GM21825 (cell line): ENCODE data around the gene CXCL3.
A peak's percentile ranks its signal among the peaks of the same experiment; 100 is the strongest.
"Not testable (repeated sequence)": the region's sequence is repeated elsewhere in the genome, so short reads cannot be mapped to it uniquely, and the experiment has no call there.

ENCODE experiments used
- ATAC-seq: cut with Tn5 transposase; IDR thresholded peaks from one replicate; pipeline ENCODE4 v1.9.1; 2021; ENCODE audit warnings: mild to moderate bottlenecking, moderate library complexity; ENCODE audit not compliant: unreplicated experiment

Gene CXCL3

GRCh38 chr4:74038425-74039314 is at the start of gene CXCL3:
CXCL3 (minus strand) TSS chr4:74038689; CDS start chr4:74038611, 78 bp downstream.
- peak; percentile 60 for ATAC-seq

GRCh38 chr4:74087481-74087880 is 49.0 kb upstream of the CXCL3 start:
- no peak for ATAC-seq

GRCh38 chr4:74085669-74086068 is 47.2 kb upstream of the CXCL3 start:
- ATAC-seq = no peak

GRCh38 chr4:74084984-74085383 is 46.5 kb upstream of the CXCL3 start:
- no peak for ATAC-seq

- ATAC-seq = no peak
These were observed 45.1 kb upstream of the CXCL3 start for GRCh38 chr4:74083546-74083945.

- no peak for ATAC-seq
These were observed 42.5 kb upstream of the CXCL3 start for GRCh38 chr4:74081035-74081434.

GRCh38 chr4:74080351-74080750 is 41.9 kb upstream of the CXCL3 start:
- ATAC-seq = not testable (repeated sequence)

GRCh38 chr4:74079024-74079423 is 40.5 kb upstream of the CXCL3 start:
- not testable (repeated sequence) for ATAC-seq

- no peak for ATAC-seq
These were observed 34.9 kb upstream of the CXCL3 start for GRCh38 chr4:74073358-74073757.

- ATAC-seq = no peak
These were observed 34.2 kb upstream of the CXCL3 start for GRCh38 chr4:74072739-74073138.

GRCh38 chr4:74067586-74067985 is 29.1 kb upstream of the CXCL3 start:
- ATAC-seq = no peak

- no peak for ATAC-seq
These were observed 27.7 kb upstream of the CXCL3 start for GRCh38 chr4:74066232-74066631.

- no peak for ATAC-seq
These were observed 26.7 kb upstream of the CXCL3 start for GRCh38 chr4:74065115-74065642.

GRCh38 chr4:74063859-74064258 is 25.4 kb upstream of the CXCL3 start:
- no peak for ATAC-seq

- no peak for ATAC-seq
These were observed 24.5 kb upstream of the CXCL3 start for GRCh38 chr4:74062953-74063352.

GRCh38 chr4:74061430-74061829 is 22.9 kb upstream of the CXCL3 start:
- ATAC-seq = no peak

GRCh38 chr4:74059161-74059829 is 20.8 kb upstream of the CXCL3 start:
- no peak for ATAC-seq

GRCh38 chr4:74058048-74058651 is 19.7 kb upstream of the CXCL3 start:
- no peak for ATAC-seq

GRCh38 chr4:74057588-74057987 is 19.1 kb upstream of the CXCL3 start:
- no peak for ATAC-seq

GRCh38 chr4:74056858-74057562 is 18.5 kb upstream of the CXCL3 start:
- ATAC-seq = no peak
